ENCODE measurements around the gene SLC25A24.

The SLC25A24 gene

DNA sequence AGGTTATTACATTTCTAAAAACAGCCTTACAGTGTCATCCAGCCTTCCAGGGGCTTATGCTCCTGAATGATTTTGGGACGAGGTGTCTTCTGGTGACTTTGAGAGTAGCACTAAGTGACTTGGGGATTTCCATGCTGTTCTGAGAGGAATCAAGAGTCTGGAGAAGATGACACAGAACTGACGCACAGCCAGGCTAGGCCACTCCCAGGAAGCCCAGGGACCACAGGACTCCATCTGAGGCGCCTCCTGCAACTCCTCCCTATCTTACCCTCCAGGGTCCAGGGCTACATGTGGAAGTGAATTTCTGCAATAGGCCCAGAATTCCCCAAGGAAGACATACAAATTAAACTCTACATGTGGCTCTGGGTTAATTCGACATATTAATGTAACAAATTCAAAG lies 92.5 kb downstream of the SLC25A24 start:
- Mint-ChIP-seq H3K4me1 (peaks cover 11% of the 10 kb centered on the region), H3K4me3 (peak overlapping the region; percentile 14 to 54), H3K9me3 (no peaks in the 10 kb centered on the region), H3K27me3 (no peaks in the 10 kb centered on the region), H3K27ac (peak overlapping the region; percentile 48 to 67)
- DNase-seq (peak in 1 of 2 donors; percentile 46), ATAC-seq (peak; percentile 94)

DNA sequence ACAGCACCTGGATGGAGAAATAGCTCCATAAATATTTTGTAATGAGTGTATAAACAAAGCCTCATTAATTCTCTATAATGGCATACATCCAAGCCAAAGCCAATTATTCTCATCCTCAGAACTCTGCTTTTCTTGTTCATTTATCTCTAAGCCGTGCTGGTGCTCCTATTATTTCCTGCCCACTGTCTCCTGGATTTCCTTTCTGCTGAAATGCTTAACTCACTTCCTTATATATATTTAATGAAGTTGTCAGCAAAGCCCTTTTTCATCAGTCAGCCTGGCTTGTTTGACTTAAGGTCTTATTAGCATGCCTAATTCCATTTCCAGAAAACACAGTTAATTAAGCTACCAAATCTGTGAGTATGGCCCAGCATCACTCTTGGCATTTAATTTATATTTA lies 93.4 kb downstream of the SLC25A24 start:
- DNase-seq (no peak), ATAC-seq (no peak)
- no peak overlapping the region for H3K27ac Mint-ChIP-seq
- no peaks in the 10 kb centered on the region for H3K9me3 Mint-ChIP-seq
- H3K4me3 Mint-ChIP-seq: no peak overlapping the region
- H3K27me3 Mint-ChIP-seq: no peaks in the 10 kb centered on the region
- peaks cover 11% of the 10 kb centered on the region for H3K4me1 Mint-ChIP-seq

DNA sequence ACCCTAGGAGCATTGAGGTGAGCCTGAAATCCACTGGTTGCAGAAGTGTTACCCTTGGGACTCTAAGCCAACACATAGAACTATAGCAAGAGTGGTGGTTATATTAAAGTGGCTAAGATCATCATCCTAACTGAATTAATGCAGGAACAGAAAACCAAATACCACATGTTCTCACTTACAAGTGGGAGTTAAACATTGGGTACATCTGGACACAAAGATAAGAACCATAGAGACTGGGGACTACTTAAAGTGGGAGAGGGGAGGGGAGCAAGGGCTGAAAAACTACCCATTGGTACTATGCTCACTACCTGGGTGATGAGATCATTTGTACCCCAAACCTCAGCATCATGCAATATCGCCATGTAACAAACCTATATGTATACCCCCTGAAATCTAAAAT lies 100.0 kb downstream of the SLC25A24 start:
- Mint-ChIP-seq H3K27ac (no peak overlapping the region), H3K27me3 (no peaks in the 10 kb centered on the region), H3K9me3 (no peaks in the 10 kb centered on the region), H3K4me3 (no peak overlapping the region), H3K4me1 (peaks cover 16% of the 10 kb centered on the region)
- no peak for ATAC-seq
- no peak for DNase-seq

DNA sequence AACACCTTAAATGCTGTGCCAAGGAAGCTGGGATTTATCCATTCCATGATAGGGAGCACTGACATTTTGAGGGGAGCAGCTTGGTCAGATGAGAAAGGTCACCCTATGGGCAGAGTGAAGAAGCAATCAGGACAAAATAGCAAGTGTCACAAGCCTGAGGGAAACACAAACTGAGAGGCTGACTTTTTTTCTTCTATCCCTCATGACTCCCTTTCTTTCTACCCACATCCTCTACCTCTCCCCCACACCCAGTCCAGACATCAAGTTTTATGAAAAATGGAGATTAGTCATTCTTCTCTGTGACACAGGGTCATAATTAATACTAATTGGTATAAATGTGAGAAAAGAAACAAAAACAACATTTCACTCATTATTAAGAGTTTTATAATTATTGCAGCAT lies 103.1 kb downstream of the SLC25A24 start:
- H3K4me3 Mint-ChIP-seq: no peak overlapping the region
- H3K9me3 Mint-ChIP-seq: no peaks in the 10 kb centered on the region
- ATAC-seq (peak; percentile 63), DNase-seq (no peak)
- H3K4me1 Mint-ChIP-seq: peaks cover 16% of the 10 kb centered on the region
- no peak overlapping the region for H3K27ac Mint-ChIP-seq
- H3K27me3 Mint-ChIP-seq: no peaks in the 10 kb centered on the region

GRCh38 chr1:108096089-108096488 lies 104.1 kb downstream of the SLC25A24 start:
- peaks cover 16% of the 10 kb centered on the region for H3K4me1 Mint-ChIP-seq
- no peaks in the 10 kb centered on the region for H3K27me3 Mint-ChIP-seq
- no peak overlapping the region for H3K4me3 Mint-ChIP-seq
- ATAC-seq (no peak), DNase-seq (no peak)
- H3K9me3 Mint-ChIP-seq: no peaks in the 10 kb centered on the region
- H3K27ac Mint-ChIP-seq: no peak overlapping the region

- no peak for DNase-seq
- H3K4me1 Mint-ChIP-seq: no peaks in the 10 kb centered on the region
- H3K9me3 Mint-ChIP-seq: no peaks in the 10 kb centered on the region
- no peaks in the 10 kb centered on the region for H3K27me3 Mint-ChIP-seq
- H3K4me3 Mint-ChIP-seq: no peak overlapping the region
- H3K27ac Mint-ChIP-seq: no peak overlapping the region
- no peak for ATAC-seq
These were observed 110.7 kb downstream of the SLC25A24 start for GRCh38 chr1:108089477-108089876.

- Mint-ChIP-seq H3K4me1 (peaks cover 33% of the 10 kb centered on the region), H3K9me3 (no peaks in the 10 kb centered on the region), H3K27ac (no peak overlapping the region), H3K4me3 (no peak overlapping the region), H3K27me3 (no peaks in the 10 kb centered on the region)
- ATAC-seq (no peak), DNase-seq (no peak)
These were observed 114.5 kb downstream of the SLC25A24 start for GRCh38 chr1:108085628-108086027.

DNA sequence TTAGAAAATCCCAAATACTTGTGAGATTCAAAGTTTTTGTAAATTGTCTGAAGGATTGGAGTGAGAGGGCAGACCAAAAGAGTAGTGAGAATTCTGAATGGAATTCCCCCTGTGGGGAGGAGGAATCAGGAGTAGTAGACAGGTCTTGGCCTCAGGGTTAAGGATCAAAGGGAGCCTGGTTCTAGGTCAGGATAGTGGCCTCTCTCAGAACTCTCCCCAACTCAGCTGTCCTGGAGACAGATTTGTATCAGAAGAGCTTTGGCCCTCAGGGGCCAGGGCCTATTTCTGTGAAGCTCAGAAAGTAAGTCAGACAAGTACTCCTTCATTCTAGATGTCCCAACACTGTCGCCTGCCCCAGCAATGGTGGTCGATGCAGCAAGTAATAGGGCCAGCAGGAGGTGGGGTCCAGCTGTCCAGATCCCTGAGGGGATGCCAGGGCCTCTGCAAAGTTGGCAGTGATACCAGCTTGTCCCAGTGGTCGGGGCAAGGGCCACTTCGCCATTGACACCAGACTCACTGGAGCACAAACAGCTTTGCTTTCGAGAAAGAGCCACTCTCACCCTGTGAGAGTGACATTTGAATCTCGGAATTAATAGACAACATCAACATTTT lies 115.2 kb downstream of the SLC25A24 start:
- Mint-ChIP-seq H3K27me3 (no peaks in the 10 kb centered on the region), H3K27ac (no peak overlapping the region), H3K9me3 (no peaks in the 10 kb centered on the region), H3K4me1 (peaks cover 39% of the 10 kb centered on the region), H3K4me3 (no peak overlapping the region)
- DNase-seq (no peak), ATAC-seq (no peak)

All from stimulated activated naive CD8-positive, alpha-beta T cell treated with anti-CD3 and anti-CD28 coated beads, Interleukin-15, amount 100 ng/mL, for 72 hours (primary cell).